CD8-positive, alpha-beta memory T cell (primary cell): ENCODE results near the gene MET. TPM values are rescaled to one million over a fixed set of nuclear protein-coding genes. Genes with fewer than 3 reads are reported as not detected.

Experiments
- CTCF ChIA-PET: fragments of 350-600 bp; sonication (Branson Sonifier 250); formaldehyde crosslinking; loops from one replicate; lab custom pipeline; 2021; ENCODE audit warnings: antibody characterized with exemption; lab: Charles Lee
- POLR2A ChIA-PET: fragments of 350-600 bp; sonication (Branson Sonifier 250); formaldehyde crosslinking; loops from one replicate; lab custom pipeline; 2021; ENCODE audit warnings: antibody characterized with exemption; lab: Charles Lee
- DNase-seq, 5 donors: peaks; one replicate each; pipeline versions ENCODE4 v3.0.0 to v3.0.0-alpha.2; 2020 to 2022; ENCODE audit warnings: mixed read lengths in 1 of 5
- H3K27ac ChIP-seq: one replicate; pipeline ENCODE4 v1.7.0; 2013; ENCODE audit warnings: low read depth, mild to moderate bottlenecking, low read length, moderate library complexity
- H3K27me3 ChIP-seq: 2 replicates; pipeline ENCODE4 v1.7.0; 2013; ENCODE audit warnings: low read length, mild to moderate bottlenecking; ENCODE audit not compliant: insufficient read depth, poor library complexity, severe bottlenecking
- H3K36me3 ChIP-seq: 2 replicates; pipeline ENCODE4 v1.7.0; 2013; ENCODE audit warnings: mild to moderate bottlenecking, low read length, moderate library complexity; ENCODE audit not compliant: insufficient read depth
- H3K4me1 ChIP-seq: 2 replicates; pipeline ENCODE4 v1.7.0; 2013; ENCODE audit warnings: mild to moderate bottlenecking, low read length, moderate library complexity; ENCODE audit not compliant: insufficient read depth
- H3K4me3 ChIP-seq: 2 replicates; pipeline ENCODE4 v1.7.0; 2013; ENCODE audit warnings: mild to moderate bottlenecking, low read length
- H3K9me3 ChIP-seq: 2 replicates; pipeline ENCODE4 v1.7.0; 2013; ENCODE audit warnings: mild to moderate bottlenecking, low read length
- H3K27ac Mint-ChIP-seq, 8 donors: one replicate each; pipeline ENCODE4 v1.8.0; 2020 to 2021; ENCODE audit warnings: mixed read lengths in 8 of 8, mild to moderate bottlenecking in 6 of 8, inconsistent platforms in 3 of 8, moderate library complexity in 3 of 8
- H3K27me3 Mint-ChIP-seq, 2 donors: one replicate each; pipeline ENCODE4 v1.8.0; 2020 to 2021; ENCODE audit warnings: mixed read lengths in 2 of 2, mild to moderate bottlenecking in 1 of 2, moderate library complexity in 1 of 2
- H3K36me3 Mint-ChIP-seq, 3 donors: one replicate each; pipeline ENCODE4 v1.8.0; 2020 to 2021; ENCODE audit warnings: mixed read lengths in 3 of 3, inconsistent platforms in 1 of 3, mild to moderate bottlenecking in 1 of 3
- H3K4me1 Mint-ChIP-seq, 3 donors: one replicate each; pipeline ENCODE4 v1.8.0; 2020 to 2021; ENCODE audit warnings: mixed read lengths in 3 of 3, inconsistent platforms in 1 of 3, mild to moderate bottlenecking in 1 of 3
- H3K4me3 Mint-ChIP-seq, 7 donors: one replicate each; pipeline ENCODE4 v1.8.0; 2020 to 2021; ENCODE audit warnings: mixed read lengths in 7 of 7, mild to moderate bottlenecking in 6 of 7, moderate library complexity in 4 of 7, inconsistent platforms in 2 of 7
- H3K9me3 Mint-ChIP-seq, 5 donors: one replicate each; pipeline ENCODE4 v1.8.0; 2020 to 2022; ENCODE audit warnings: mixed read lengths in 5 of 5, mild to moderate bottlenecking in 3 of 5, moderate library complexity in 2 of 5, inconsistent platforms in 1 of 5
- polyA plus RNA-seq: library from polyadenylated mRNA; unstranded; fragments of 300-500 nt; fragmentation: Illumina TruSeq; gene quantifications from one replicate; pipeline ENCODE4 v1.2.3, GENCODE V29; 2021
- total RNA-seq, 2 experiments: library from RNA; stranded (reverse); gene quantifications; one replicate each; pipeline ENCODE4 v1.2.3, GENCODE V29; 2021

MET gene
- total and polyA plus RNA-seq, 3 experiments from 2014 or later: 3.1 to 4.3 TPM; not detected in 1

GRCh38 chr7:116692401-116693308 is 20.7 kb downstream of the MET start:
- H3K4me1 Mint-ChIP-seq: no peaks in the 10 kb centered on the region
- no peak overlapping the region for H3K4me3 Mint-ChIP-seq
- H3K36me3 Mint-ChIP-seq: no peaks in the 10 kb centered on the region
- Histone ChIP-seq H3K27ac (no peak overlapping the region), H3K4me3 (no peak overlapping the region), H3K27me3 (no peaks in the 10 kb centered on the region), H3K9me3 (no peaks in the 10 kb centered on the region), H3K4me1 (no peaks in the 10 kb centered on the region), H3K36me3 (no peaks in the 10 kb centered on the region)
- no peak overlapping the region for H3K27ac Mint-ChIP-seq
- peaks cover 2 to 8% of the 10 kb centered on the region in 2 donors for H3K27me3 Mint-ChIP-seq
- peaks cover 0 to 3% (median 0%) of the 10 kb centered on the region in 5 donors for H3K9me3 Mint-ChIP-seq
- DNase-seq: no peak
- ChIA-PET CTCF (no interaction called here), POLR2A (no interaction called here)

DNA sequence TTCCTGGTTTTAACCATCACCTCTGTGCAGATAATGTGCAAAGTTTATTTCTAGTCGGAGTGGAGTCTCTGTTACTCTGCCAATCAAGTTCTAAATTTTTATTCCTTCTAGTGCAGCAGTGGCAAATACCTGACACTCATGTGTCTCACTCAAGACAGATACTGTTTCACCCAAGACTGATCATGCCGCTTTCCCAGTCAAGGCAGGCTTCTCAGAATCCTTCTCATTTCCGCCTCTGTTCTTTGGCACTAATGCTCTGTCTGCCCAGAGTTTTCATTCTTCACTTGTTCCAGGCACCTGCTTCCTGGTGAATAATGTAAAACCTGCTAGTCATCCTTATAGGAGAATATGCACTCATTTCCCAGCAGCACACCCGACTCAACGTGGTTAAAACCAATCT is 24.7 kb downstream of the MET start:
- CTCF ChIA-PET: no interaction called here
- Mint-ChIP-seq H3K4me3 (no peak overlapping the region), H3K27me3 (peaks cover 2 to 16% of the 10 kb centered on the region in 2 donors), H3K36me3 (no peaks in the 10 kb centered on the region), H3K9me3 (peaks cover 0 to 3% (median 0%) of the 10 kb centered on the region in 5 donors), H3K4me1 (no peaks in the 10 kb centered on the region), H3K27ac (no peak overlapping the region)
- Histone ChIP-seq H3K4me1 (no peaks in the 10 kb centered on the region), H3K27ac (no peak overlapping the region), H3K36me3 (no peaks in the 10 kb centered on the region), H3K27me3 (no peaks in the 10 kb centered on the region), H3K4me3 (no peak overlapping the region), H3K9me3 (no peaks in the 10 kb centered on the region)
- DNase-seq: no peak
- POLR2A ChIA-PET: no interaction called here

GRCh38 chr7:116697152-116697551 is 25.2 kb downstream of the MET start:
- H3K36me3 Mint-ChIP-seq: no peaks in the 10 kb centered on the region
- H3K9me3 Mint-ChIP-seq: peaks cover 0 to 3% (median 0%) of the 10 kb centered on the region in 5 donors
- POLR2A ChIA-PET: no interaction called here
- no peak overlapping the region for H3K4me3 Mint-ChIP-seq
- CTCF ChIA-PET: no interaction called here
- H3K36me3 ChIP-seq: no peaks in the 10 kb centered on the region
- H3K4me3 ChIP-seq: no peak overlapping the region
- H3K27me3 ChIP-seq: no peaks in the 10 kb centered on the region
- no peak overlapping the region for H3K27ac ChIP-seq
- DNase-seq: no peak
- H3K4me1 Mint-ChIP-seq: no peaks in the 10 kb centered on the region
- H3K4me1 ChIP-seq: no peaks in the 10 kb centered on the region
- H3K9me3 ChIP-seq: no peaks in the 10 kb centered on the region
- peaks cover 2 to 18% of the 10 kb centered on the region in 2 donors for H3K27me3 Mint-ChIP-seq
- H3K27ac Mint-ChIP-seq: no peak overlapping the region

- no peak for DNase-seq
- no peak overlapping the region for H3K27ac ChIP-seq
- POLR2A ChIA-PET: no interaction called here
- Mint-ChIP-seq H3K27ac (no peak overlapping the region), H3K27me3 (peaks cover 2 to 24% of the 10 kb centered on the region in 2 donors), H3K4me3 (no peak overlapping the region), H3K9me3 (peaks cover 0 to 3% (median 0%) of the 10 kb centered on the region in 5 donors), H3K36me3 (no peaks in the 10 kb centered on the region), H3K4me1 (no peaks in the 10 kb centered on the region)
- H3K36me3 ChIP-seq: no peaks in the 10 kb centered on the region
- H3K4me3 ChIP-seq: no peak overlapping the region
- H3K4me1 ChIP-seq: no peaks in the 10 kb centered on the region
- H3K27me3 ChIP-seq: no peaks in the 10 kb centered on the region
- CTCF ChIA-PET: no interaction called here
- H3K9me3 ChIP-seq: no peaks in the 10 kb centered on the region
Observed at GRCh38 chr7:116697761-116698160, 25.8 kb downstream of the MET start.

DNA sequence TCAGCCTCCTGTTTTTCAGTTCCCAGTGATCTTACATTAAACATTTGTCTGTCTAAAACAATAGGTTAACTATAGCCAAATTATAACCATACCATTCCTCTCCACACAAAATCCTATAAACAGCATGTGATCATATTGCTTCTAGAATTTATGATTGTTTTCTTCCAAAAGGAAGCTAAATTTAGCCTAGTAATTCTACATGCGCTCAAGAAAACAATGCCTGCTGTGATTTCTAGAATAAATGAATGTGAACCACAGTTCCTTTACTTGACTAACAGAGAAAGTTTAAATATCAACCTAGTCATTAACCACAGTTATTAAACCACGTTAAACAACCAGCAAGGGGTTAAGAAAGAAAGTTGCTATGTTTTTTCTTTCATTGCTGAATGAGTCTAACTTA is 26.4 kb downstream of the MET start:
- H3K9me3 ChIP-seq: no peaks in the 10 kb centered on the region
- Mint-ChIP-seq H3K9me3 (peaks cover 0 to 3% (median 0%) of the 10 kb centered on the region in 5 donors), H3K4me1 (no peaks in the 10 kb centered on the region), H3K27ac (no peak overlapping the region), H3K36me3 (no peaks in the 10 kb centered on the region), H3K4me3 (no peak overlapping the region), H3K27me3 (peaks cover 2 to 28% of the 10 kb centered on the region in 2 donors)
- no peak overlapping the region for H3K4me3 ChIP-seq
- POLR2A ChIA-PET: no interaction called here
- no peaks in the 10 kb centered on the region for H3K27me3 ChIP-seq
- H3K27ac ChIP-seq: no peak overlapping the region
- no peak for DNase-seq
- CTCF ChIA-PET: no interaction called here
- H3K4me1 ChIP-seq: no peaks in the 10 kb centered on the region
- H3K36me3 ChIP-seq: no peaks in the 10 kb centered on the region

DNA sequence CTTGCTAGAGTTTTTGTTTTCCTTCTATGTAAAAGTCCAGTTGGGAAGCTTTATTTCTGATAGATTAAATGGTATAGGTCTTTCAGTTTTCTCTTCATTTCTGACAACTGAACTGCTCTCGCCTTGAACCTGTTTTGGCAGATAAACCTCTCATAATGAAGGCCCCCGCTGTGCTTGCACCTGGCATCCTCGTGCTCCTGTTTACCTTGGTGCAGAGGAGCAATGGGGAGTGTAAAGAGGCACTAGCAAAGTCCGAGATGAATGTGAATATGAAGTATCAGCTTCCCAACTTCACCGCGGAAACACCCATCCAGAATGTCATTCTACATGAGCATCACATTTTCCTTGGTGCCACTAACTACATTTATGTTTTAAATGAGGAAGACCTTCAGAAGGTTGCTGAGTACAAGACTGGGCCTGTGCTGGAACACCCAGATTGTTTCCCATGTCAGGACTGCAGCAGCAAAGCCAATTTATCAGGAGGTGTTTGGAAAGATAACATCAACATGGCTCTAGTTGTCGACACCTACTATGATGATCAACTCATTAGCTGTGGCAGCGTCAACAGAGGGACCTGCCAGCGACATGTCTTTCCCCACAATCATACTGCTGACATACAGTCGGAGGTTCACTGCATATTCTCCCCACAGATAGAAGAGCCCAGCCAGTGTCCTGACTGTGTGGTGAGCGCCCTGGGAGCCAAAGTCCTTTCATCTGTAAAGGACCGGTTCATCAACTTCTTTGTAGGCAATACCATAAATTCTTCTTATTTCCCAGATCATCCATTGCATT is 27.1 kb downstream of the MET start:
- H3K27me3 ChIP-seq: no peaks in the 10 kb centered on the region
- Mint-ChIP-seq H3K27me3 (peaks cover 2 to 32% of the 10 kb centered on the region in 2 donors), H3K4me1 (no peaks in the 10 kb centered on the region), H3K4me3 (no peak overlapping the region), H3K27ac (no peak overlapping the region), H3K9me3 (peaks cover 0 to 3% (median 0%) of the 10 kb centered on the region in 5 donors), H3K36me3 (no peaks in the 10 kb centered on the region)
- no peaks in the 10 kb centered on the region for H3K36me3 ChIP-seq
- no peak overlapping the region for H3K27ac ChIP-seq
- no peaks in the 10 kb centered on the region for H3K9me3 ChIP-seq
- CTCF ChIA-PET: no interaction called here
- no peak overlapping the region for H3K4me3 ChIP-seq
- no peak for DNase-seq
- POLR2A ChIA-PET: no interaction called here
- H3K4me1 ChIP-seq: no peaks in the 10 kb centered on the region

DNA sequence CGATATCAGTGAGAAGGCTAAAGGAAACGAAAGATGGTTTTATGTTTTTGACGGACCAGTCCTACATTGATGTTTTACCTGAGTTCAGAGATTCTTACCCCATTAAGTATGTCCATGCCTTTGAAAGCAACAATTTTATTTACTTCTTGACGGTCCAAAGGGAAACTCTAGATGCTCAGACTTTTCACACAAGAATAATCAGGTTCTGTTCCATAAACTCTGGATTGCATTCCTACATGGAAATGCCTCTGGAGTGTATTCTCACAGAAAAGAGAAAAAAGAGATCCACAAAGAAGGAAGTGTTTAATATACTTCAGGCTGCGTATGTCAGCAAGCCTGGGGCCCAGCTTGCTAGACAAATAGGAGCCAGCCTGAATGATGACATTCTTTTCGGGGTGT is 27.7 kb downstream of the MET start:
- H3K4me1 ChIP-seq: no peaks in the 10 kb centered on the region
- H3K36me3 Mint-ChIP-seq: no peaks in the 10 kb centered on the region
- peaks cover 0 to 3% (median 0%) of the 10 kb centered on the region in 5 donors for H3K9me3 Mint-ChIP-seq
- DNase-seq: no peak
- no peak overlapping the region for H3K4me3 ChIP-seq
- H3K27me3 Mint-ChIP-seq: peaks cover 2 to 38% of the 10 kb centered on the region in 2 donors
- H3K9me3 ChIP-seq: no peaks in the 10 kb centered on the region
- H3K4me3 Mint-ChIP-seq: no peak overlapping the region
- H3K4me1 Mint-ChIP-seq: no peaks in the 10 kb centered on the region
- no peaks in the 10 kb centered on the region for H3K27me3 ChIP-seq
- no peaks in the 10 kb centered on the region for H3K36me3 ChIP-seq
- ChIA-PET CTCF (no interaction called here), POLR2A (no interaction called here)
- no peak overlapping the region for H3K27ac Mint-ChIP-seq
- no peak overlapping the region for H3K27ac ChIP-seq
